Measurements from ENCODE around the gene WDTC1. TPM values are rescaled to one million over a fixed set of nuclear protein-coding genes. Genes with fewer than 3 reads are reported as not detected.
A peak's percentile ranks its signal among the peaks of the same experiment; 100 is the strongest.

The WDTC1 gene
- total RNA-seq, 4 donors from 2014 or later = 36.8 to 85.5 (median 60.6) TPM

- TF ChIP-seq CTCF (IDR thresholded peaks at IDR 0.05 in 4 of 5, conservative IDR thresholded peaks at IDR 0.05 in 1 of 5) (peak in 2 of 5 experiments; percentile 8 to 9), POLR2A (IDR thresholded peaks at IDR 0.05) (no peak)
- DNase-seq = no peak
- Histone ChIP-seq H3K4me3 (no peak overlapping the region), H3K27ac (no peak overlapping the region), H3K9me3 (no peaks in the 10 kb centered on the region), H3K36me3 (peaks cover 2 to 47% of the 10 kb centered on the region in 2 donors), H3K4me1 (peaks cover 27 to 37% of the 10 kb centered on the region in 2 donors), H3K27me3 (no peaks in the 10 kb centered on the region)
- in situ Hi-C loops (cut with MboI; ENCODE audit: low sequenced_read_pairs in 4 of 4) = loop anchor here in 3 of 4 donors (5.0 kb wide), 2 partner anchors 86 to 91 kb away; partner anchors contain the start of gene GPR3 (in 1 of the 3)
- no peak for ATAC-seq
- intact Hi-C loops (cut with DNase I; ENCODE audit: low total_unique reads) = loop anchor here (1.0 to 5.0 kb wide), 3 partner anchors 66 to 361 kb away; partner anchors contain the start of gene MAP3K6
Observed at GRCh38 chr1:27301052-27301422, 66.6 kb downstream of the WDTC1 start.

GRCh38 chr1:27301582-27302199 lies 67.3 kb downstream of the WDTC1 start:
- Histone ChIP-seq H3K4me1 (peaks cover 27 to 37% of the 10 kb centered on the region in 2 donors), H3K4me3 (no peak overlapping the region), H3K36me3 (peaks cover 2 to 46% of the 10 kb centered on the region in 2 donors), H3K27ac (no peak overlapping the region), H3K9me3 (no peaks in the 10 kb centered on the region), H3K27me3 (no peaks in the 10 kb centered on the region)
- in situ Hi-C loops (cut with MboI; ENCODE audit: low sequenced_read_pairs in 4 of 4) (loop anchor here in 3 of 4 donors (5.0 kb wide), 2 partner anchors 86 to 91 kb away; partner anchors contain the start of gene GPR3 (in 1 of the 3)), intact Hi-C loops (cut with DNase I; ENCODE audit: low total_unique reads) (loop anchor here (1.0 to 5.0 kb wide), 3 partner anchors 65 to 361 kb away; partner anchors contain the start of gene MAP3K6)
- DNase-seq = no peak
- TF ChIP-seq POLR2A (IDR thresholded peaks at IDR 0.05) (no peak), CTCF (IDR thresholded peaks at IDR 0.05 in 4 of 5, conservative IDR thresholded peaks at IDR 0.05 in 1 of 5) (no peak)
- no peak for ATAC-seq

- in situ Hi-C loops (cut with MboI; ENCODE audit: low sequenced_read_pairs in 4 of 4) = loop anchor here in 3 of 4 donors (5.0 kb wide), 2 partner anchors 85 to 90 kb away; partner anchors contain the start of gene GPR3 (in 1 of the 3)
- intact Hi-C loops (cut with DNase I; ENCODE audit: low total_unique reads) = loop anchor here (5.0 kb wide), 1 partner anchor 360 kb away; no protein-coding TSS in a partner anchor
- no peaks in the 10 kb centered on the region for H3K27me3 ChIP-seq
- H3K4me1 ChIP-seq = peaks cover 27 to 30% of the 10 kb centered on the region in 2 donors
- DNase-seq (no peak), ATAC-seq (no peak)
- no peaks in the 10 kb centered on the region for H3K9me3 ChIP-seq
- no peak for TF ChIP-seq CTCF (IDR thresholded peaks at IDR 0.05 in 4 of 5, conservative IDR thresholded peaks at IDR 0.05 in 1 of 5)
- no peak for TF ChIP-seq POLR2A (IDR thresholded peaks at IDR 0.05)
- no peak overlapping the region for H3K27ac ChIP-seq
- peaks cover 0 to 39% of the 10 kb centered on the region in 2 donors for H3K36me3 ChIP-seq
- no peak overlapping the region for H3K4me3 ChIP-seq
Observed at GRCh38 chr1:27302612-27303011, 68.2 kb downstream of the WDTC1 start.

- H3K27ac ChIP-seq = no peak overlapping the region
- no peak for DNase-seq
- TF ChIP-seq CTCF (IDR thresholded peaks at IDR 0.05 in 4 of 5, conservative IDR thresholded peaks at IDR 0.05 in 1 of 5) = no peak
- no peak for TF ChIP-seq POLR2A (IDR thresholded peaks at IDR 0.05)
- intact Hi-C loops (cut with DNase I; ENCODE audit: low total_unique reads) (loop anchor here (5.0 kb wide), 1 partner anchor 359 kb away; no protein-coding TSS in a partner anchor), in situ Hi-C loops (cut with MboI; ENCODE audit: low sequenced_read_pairs in 4 of 4) (loop anchor here in 3 of 4 donors (5.0 kb wide), 2 partner anchors 84 to 89 kb away; partner anchors contain the start of gene GPR3 (in 1 of the 3))
- H3K36me3 ChIP-seq = peaks cover 0 to 30% of the 10 kb centered on the region in 2 donors
- ATAC-seq = no peak
- no peak overlapping the region for H3K4me3 ChIP-seq
- no peaks in the 10 kb centered on the region for H3K9me3 ChIP-seq
- H3K27me3 ChIP-seq = no peaks in the 10 kb centered on the region
- peaks cover 22 to 27% of the 10 kb centered on the region in 2 donors for H3K4me1 ChIP-seq
Observed at GRCh38 chr1:27303509-27303908, 69.1 kb downstream of the WDTC1 start.
